ENCODE measurements around the gene SLC26A11. TPM values are rescaled to one million over a fixed set of nuclear protein-coding genes. Genes with fewer than 3 reads are reported as not detected.

The SLC26A11 gene
- polyA plus RNA-seq, 1 donor: 27.2 TPM

DNA sequence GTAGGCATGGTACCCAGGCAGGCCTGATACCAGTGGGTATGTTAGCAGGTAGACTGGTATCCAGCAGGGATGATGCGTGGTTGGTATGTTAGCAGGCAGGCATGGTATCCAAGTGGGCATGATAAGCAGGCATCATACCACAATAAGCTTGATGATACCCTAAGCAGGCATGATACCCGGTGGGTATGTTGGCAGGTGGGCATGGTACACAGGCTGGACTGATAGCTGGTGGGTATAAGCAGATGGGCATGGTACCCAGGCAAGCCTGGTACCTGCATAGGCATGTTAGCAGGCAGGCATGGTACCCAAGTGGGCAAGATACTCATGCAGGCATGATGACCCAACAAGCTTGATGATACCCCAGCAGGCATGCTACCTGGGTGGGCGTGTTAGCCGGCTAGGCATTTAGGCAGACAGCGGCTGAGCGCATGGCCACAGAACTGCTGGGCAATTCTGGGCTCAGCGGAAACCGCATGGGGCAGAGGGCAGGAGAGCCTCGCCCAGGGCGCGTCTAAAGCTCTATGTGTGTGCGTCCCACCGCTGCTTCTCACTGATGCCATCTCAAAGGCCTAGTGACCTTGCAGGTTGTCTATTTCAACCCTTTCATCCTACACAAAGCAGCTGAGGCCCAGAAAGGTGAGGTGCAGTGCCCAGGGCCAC lies 2.4 kb upstream of the SLC26A11 start:
- DNase-seq: no peak

- no peak for DNase-seq
Measured at GRCh38 chr17:80218391-80218790, 1.8 kb upstream of the SLC26A11 start.

DNA sequence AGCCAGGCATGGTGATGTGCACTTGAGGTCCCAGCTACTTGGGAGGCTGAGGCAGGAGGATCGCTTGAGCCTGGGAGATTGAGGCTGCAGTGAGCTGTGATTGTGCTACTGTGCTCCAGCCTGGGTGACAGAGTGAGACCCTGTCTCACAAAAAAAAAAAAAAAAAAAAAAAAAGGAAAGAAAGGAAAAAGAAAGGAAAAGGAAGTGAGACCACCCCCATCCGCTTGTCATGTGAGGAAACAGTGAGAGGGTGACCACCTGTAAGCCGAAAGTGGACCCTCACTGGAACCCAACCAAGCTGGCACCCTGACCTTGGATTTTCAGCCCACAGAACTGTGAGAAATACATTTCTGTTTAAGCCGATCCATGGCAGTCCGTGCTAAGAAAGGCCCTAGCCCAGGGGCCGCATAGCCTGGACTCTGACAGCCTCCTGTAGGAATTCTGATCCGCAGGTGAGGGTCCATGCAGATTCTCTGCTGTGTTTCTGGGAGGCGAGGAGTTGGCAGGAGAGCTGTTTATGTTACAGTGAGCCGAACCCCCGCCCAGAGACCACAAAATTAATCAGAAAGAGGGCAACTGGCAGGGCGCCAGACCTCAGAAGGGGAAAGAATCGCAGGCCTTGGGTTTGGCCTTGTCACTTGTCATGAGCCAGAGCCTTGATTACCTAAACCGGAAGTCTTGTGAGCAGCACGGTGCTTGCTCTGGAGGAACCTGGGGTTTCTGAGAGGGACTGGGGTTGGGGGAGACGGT lies 1.0 kb upstream of the SLC26A11 start:
- peak; percentile 49 for DNase-seq

DNA sequence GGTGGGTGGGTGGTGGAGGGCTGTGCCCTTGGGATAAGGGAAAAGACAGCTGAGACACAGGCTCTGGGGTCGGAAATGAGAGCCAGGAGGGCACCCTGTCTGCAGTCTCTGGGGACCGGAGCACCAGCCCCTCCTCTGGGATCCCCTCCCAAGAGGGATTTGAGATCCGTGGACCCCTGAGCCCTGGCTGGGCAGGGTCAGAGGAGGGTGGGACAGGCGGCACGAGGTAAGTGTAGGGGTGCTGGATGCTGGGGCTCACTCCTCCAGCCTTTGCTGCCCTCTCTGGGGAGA lies 519 bp upstream of the SLC26A11 start:
- DNase-seq: no peak

- no peak for DNase-seq
Measured at GRCh38 chr17:80220736-80221215, 549 bp downstream of the SLC26A11 start.

- no peak for DNase-seq
Measured at GRCh38 chr17:80221351-80222105, 1.3 kb downstream of the SLC26A11 start.

DNA sequence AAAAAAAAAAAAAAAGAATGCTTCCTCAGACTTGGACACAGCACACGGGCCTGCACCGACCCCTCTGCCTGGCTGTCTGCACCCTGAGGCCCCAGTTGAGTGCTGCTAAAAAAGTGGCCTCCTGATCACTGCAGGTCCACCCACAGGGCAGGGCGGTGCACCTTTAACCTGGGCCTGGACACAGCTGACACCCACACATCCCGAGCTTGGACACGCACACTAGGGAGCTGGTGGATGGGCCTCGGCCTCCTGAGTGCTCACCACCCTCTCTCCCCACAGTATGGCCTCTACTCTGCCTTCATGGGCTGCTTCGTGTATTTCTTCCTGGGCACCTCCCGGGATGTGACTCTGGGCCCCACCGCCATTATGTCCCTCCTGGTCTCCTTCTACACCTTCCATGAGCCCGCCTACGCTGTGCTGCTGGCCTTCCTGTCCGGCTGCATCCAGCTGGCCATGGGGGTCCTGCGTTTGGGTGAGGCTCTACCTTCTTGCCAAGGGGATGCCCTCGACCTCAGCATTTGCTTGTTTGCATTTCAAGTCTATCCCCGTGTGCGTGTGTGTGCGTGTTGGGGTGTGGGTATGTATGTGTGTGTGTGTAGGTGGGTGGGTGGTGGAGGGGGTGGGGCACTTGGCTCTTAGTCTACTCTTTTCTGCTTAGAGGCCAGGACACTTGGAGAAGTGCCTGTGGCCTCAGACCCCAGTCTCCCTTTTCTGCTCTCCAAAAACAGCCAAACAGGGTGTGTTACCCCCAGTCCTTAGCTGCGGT lies 2.3 kb downstream of the SLC26A11 start:
- no peak for DNase-seq

GRCh38 chr17:80223142-80223815 lies 3.1 kb downstream of the SLC26A11 start:
- DNase-seq: no peak

DNA sequence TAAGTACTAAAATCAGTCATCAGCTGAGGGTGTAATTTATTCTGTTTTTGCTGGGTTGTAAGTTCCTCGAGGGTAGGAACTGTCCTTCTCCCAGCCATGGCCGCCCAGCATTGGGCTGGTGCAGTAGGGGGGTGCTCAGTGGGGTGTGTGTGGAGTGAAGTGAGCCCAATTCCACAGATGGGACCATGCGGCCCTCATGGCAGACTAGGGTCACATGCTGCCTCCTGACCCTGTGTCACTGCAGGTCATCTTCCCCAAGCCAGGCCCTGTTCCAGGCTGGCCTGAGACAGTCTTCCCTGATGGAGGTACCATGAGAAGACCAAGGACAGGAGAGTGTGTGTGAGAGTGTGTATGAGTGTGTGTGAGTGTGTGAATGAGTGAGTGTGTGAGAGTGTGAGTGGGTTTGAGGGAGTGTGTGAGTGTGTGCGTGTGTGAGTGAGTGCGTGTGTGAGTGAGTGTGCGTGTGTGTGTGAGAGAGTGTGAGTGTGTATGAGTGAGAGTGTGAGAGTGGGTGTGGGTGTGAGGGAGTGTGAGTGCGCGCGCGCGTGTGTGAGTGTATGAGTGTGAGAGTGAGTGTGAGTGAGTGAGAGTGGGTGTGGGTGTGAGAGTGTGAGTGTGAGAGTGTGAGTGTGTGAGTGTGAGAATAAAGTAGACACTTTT lies 3.7 kb downstream of the SLC26A11 start:
- DNase-seq: no peak

GRCh38 chr17:80224683-80225082 lies 4.5 kb downstream of the SLC26A11 start:
- no peak for DNase-seq

GRCh38 chr17:80225230-80225629 lies 5.0 kb downstream of the SLC26A11 start:
- no peak for DNase-seq

DNA sequence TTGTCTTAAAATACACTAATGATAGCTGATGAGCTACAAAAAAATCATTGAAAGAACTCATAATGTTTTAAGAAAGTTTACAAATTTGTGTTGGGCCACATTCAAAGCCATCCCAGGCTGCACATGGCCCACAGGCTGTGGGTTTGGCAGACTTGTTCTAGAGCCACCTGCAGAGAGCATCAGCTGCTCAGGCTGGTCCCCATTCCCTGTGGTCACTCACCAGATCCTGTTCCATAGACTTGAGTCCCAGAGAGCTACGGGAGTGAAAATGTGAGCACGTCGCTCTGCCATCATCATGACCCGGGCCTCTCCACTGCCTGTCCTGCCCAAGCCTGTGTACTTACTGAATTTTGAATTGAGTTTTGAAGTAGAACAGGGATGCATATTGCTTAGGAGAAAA lies 6.9 kb downstream of the SLC26A11 start:
- no peak for DNase-seq

DNA sequence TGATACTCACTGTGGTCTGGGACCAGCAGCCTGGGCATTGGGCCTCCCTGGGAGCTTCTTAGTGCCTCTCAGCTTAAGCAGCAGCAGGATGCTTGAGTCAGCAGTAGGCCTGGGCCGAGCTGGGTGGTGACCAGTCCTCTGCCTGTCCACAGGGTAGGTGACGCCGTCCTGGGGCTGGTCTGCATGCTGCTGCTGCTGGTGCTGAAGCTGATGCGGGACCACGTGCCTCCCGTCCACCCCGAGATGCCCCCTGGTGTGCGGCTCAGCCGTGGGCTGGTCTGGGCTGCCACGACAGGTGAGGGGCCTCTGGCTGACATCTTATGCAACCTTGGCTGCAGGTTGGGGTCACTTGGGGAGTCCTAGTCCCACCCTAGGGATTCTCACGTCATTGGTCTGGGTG lies 7.4 kb downstream of the SLC26A11 start:
- DNase-seq: no peak

DNA sequence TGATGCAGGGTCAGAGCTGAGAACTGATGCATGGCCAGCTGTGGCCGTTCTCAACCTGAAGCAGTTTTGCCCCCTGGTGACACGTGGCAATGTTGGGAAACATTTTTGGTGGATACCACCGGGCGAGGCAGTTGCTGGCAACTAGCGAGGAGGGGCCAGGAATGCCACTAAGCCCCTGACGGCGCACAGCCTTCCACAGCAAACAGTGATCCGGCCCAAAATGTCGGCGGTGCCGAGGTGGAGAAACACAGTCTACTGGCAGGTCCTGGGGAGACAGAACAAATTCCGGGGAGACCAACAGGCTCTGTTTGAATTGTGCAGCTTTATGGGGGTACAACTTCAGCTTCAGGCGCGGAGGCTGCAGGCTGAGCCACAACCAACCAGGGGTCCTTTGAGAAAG lies 8.2 kb downstream of the SLC26A11 start:
- DNase-seq: no peak

DNA sequence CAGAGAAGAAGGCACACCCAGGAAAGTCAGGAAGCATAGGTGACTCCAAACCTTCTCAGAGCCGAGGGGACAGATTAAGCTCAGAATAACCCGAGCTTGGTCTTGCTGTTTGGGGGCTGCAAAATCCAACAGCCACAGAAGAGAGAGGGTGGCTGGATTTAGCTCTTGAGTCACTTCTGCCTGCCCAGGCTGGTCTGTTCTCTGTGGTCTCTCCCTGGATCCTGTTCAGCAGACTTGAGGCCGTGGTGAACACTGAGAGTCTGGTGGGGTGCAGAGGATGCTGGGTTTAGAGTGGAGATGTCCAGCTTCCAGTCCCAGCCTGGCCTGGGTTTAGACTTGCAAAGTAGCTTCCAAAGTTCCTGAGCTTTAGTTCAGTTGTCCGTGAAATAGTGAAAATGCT lies 8.8 kb downstream of the SLC26A11 start:
- no peak for DNase-seq

- no peak for DNase-seq
Measured at GRCh38 chr17:80232438-80232837, 12.2 kb downstream of the SLC26A11 start.

GRCh38 chr17:80233202-80233601 lies 13.0 kb downstream of the SLC26A11 start:
- DNase-seq: no peak

- no peak for DNase-seq
Measured at GRCh38 chr17:80236911-80237310, 16.7 kb downstream of the SLC26A11 start.

- DNase-seq: no peak
Measured at GRCh38 chr17:80237386-80237785, 17.2 kb downstream of the SLC26A11 start.

- DNase-seq: no peak
Measured at GRCh38 chr17:80242505-80242904, 22.3 kb downstream of the SLC26A11 start.

All from left kidney (tissue), 2 donors.